ENCODE results near the gene NCR2. TPM values are rescaled to one million over a fixed set of nuclear protein-coding genes. Genes with fewer than 3 reads are reported as not detected.
A peak's percentile ranks its signal among the peaks of the same experiment; 100 is the strongest.

Gene NCR2
- total and polyA plus RNA-seq, 4 donors: not detected

DNA sequence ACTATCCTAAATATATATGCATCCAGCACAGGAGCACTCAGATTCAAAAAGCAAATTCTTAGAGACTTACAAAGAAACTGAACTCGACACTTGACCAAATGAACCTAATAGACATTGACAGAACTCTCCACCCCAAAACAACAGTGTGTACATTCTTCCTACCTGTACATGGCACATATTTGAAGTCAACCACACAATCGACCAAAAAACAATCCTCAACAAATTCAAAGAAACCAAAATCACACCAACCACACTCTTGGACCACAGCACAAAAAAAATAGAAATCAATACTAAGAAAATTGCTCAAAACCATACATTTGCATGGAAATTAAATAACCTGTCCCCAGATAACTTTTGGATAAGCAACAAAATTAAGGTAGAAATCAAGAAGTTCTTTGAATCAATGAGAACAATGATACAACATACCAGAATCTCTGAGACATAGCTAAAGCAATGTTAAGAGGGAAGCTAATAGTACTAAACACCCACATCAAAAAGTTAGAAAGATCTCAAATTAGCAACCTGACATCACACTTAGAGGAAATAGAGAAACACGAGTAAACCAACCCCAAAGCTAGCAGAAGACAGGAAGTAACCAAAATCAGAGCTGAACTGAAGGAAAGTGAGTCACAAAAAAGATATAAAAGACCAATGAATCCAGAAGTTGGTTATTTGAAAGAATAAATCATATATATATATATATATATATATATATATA lies 36.5 kb upstream of the NCR2 start:
- peaks cover 2% of the 10 kb centered on the region for H3K9me3 ChIP-seq (ENCODE audit: control insufficient read depth, insufficient read depth, low read length)
- H3K27me3 ChIP-seq (ENCODE audit: control insufficient read depth, insufficient read depth, low read length): no peaks in the 10 kb centered on the region
- no peak for DNase-seq (ENCODE audit: low read depth in 4 of 6, low spot score in 6 of 6)
- WGBS (ENCODE audit: insufficient coverage): 66% methylated on average over 2 of the region's 3 CpGs
- H3K4me3 ChIP-seq (ENCODE audit: low read depth, low read length): no peak overlapping the region
- no peaks in the 10 kb centered on the region for H3K36me3 ChIP-seq (ENCODE audit: control insufficient read depth, insufficient read depth, low read length)
- H3K4me1 ChIP-seq (ENCODE audit: control insufficient read depth, insufficient read depth, low read length): peaks cover 11% of the 10 kb centered on the region
- H3K27ac ChIP-seq (ENCODE audit: low read depth, low read length): no peak overlapping the region

DNA sequence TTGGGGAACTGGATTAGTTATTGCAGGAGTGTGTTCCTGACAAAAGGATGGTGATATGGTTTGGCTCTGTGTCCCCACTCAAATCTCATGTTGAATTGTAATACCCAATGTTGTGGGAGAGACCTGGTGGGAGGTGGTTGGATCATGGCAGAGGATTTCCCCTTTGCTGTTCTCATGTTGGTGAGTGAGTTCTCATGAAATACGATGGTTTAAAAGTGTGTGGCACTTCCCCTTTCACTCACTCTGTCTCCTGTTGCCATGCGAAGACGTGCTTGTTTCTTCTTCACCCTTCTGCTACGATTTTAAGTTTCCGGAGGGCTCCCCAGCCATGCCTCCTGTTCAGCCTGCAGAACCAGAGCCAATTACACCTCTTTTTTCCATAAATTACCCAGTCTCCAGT lies 32.8 kb upstream of the NCR2 start:
- no peaks in the 10 kb centered on the region for H3K27me3 ChIP-seq (ENCODE audit: control insufficient read depth, insufficient read depth, low read length)
- no peaks in the 10 kb centered on the region for H3K36me3 ChIP-seq (ENCODE audit: control insufficient read depth, insufficient read depth, low read length)
- no peak for DNase-seq (ENCODE audit: low read depth in 4 of 6, low spot score in 6 of 6)
- peaks cover 2% of the 10 kb centered on the region for H3K9me3 ChIP-seq (ENCODE audit: control insufficient read depth, insufficient read depth, low read length)
- no peaks in the 10 kb centered on the region for H3K4me1 ChIP-seq (ENCODE audit: control insufficient read depth, insufficient read depth, low read length)
- WGBS (ENCODE audit: insufficient coverage): 77% methylated on average over 4 of the region's 5 CpGs
- H3K4me3 ChIP-seq (ENCODE audit: low read depth, low read length): no peak overlapping the region
- no peak overlapping the region for H3K27ac ChIP-seq (ENCODE audit: low read depth, low read length)

DNA sequence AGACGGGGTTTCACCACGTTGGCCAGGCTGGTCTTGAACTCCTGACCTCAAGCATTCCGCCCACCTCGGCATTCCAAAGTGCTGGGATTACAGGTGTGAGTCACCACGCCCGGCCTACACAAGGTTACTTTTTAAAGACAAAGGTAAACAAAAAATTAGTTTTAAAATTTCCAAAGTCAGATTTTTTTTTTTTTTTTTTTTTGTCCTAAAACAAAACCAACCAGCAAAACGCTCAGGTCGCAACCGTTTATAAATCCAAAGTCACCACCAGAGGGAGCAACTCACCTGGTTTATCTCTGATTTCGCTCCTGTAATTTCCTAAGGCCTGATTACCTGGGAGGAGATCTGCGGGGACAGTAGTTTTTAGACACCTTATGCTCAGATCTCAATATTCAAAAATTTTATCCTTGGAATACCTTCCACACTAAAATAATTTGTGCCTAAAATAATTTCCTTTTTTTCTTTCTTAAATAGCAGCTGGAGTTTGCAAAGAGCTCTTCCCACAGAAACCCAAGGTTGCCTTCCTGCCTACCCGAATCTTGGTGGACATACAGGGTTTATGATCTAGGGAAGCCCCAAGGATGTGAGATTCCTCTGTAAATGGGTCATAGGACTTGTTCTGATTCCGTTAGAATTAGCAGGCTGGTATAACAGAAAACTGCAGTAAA lies 29.1 kb upstream of the NCR2 start:
- Histone ChIP-seq H3K9me3 (ENCODE audit: control insufficient read depth, insufficient read depth, low read length) (no peaks in the 10 kb centered on the region), H3K36me3 (ENCODE audit: control insufficient read depth, insufficient read depth, low read length) (no peaks in the 10 kb centered on the region), H3K27me3 (ENCODE audit: control insufficient read depth, insufficient read depth, low read length) (no peaks in the 10 kb centered on the region), H3K4me3 (ENCODE audit: low read depth, low read length) (no peak overlapping the region), H3K4me1 (ENCODE audit: control insufficient read depth, insufficient read depth, low read length) (no peaks in the 10 kb centered on the region), H3K27ac (ENCODE audit: low read depth, low read length) (no peak overlapping the region)
- peak in 3 of 6 donors; percentile 44 to 89 (median 72) for DNase-seq (ENCODE audit: low read depth in 4 of 6, low spot score in 6 of 6)
- WGBS (ENCODE audit: insufficient coverage): 71% methylated on average over 5 of the region's 13 CpGs

DNA sequence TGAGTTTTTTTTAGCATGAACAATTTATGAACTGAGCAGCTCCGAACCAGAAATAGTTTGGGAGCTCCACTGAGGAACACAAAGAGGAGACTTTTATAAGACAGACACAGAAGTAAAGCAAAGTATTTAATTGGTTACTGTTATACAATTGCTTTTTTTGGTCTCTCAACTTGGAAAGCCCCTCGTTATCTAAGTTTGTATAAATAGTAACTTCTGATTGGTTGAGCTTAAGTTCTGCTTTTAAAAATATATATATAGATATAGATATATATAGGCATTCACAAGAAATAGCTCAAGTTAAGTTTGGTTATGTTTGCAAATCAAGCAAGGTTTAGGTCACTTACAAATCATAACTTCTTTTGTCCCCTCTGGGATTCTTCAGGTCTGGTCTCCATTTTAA lies 20.2 kb upstream of the NCR2 start:
- H3K27me3 ChIP-seq (ENCODE audit: control insufficient read depth, insufficient read depth, low read length): peaks cover 8% of the 10 kb centered on the region
- H3K4me3 ChIP-seq (ENCODE audit: low read depth, low read length): no peak overlapping the region
- WGBS (ENCODE audit: insufficient coverage): no CpG with 5 or more reads among the region's 2 CpGs
- no peaks in the 10 kb centered on the region for H3K9me3 ChIP-seq (ENCODE audit: control insufficient read depth, insufficient read depth, low read length)
- no peak overlapping the region for H3K27ac ChIP-seq (ENCODE audit: low read depth, low read length)
- H3K4me1 ChIP-seq (ENCODE audit: control insufficient read depth, insufficient read depth, low read length): peaks cover 11% of the 10 kb centered on the region
- no peak for DNase-seq (ENCODE audit: low read depth in 4 of 6, low spot score in 6 of 6)
- H3K36me3 ChIP-seq (ENCODE audit: control insufficient read depth, insufficient read depth, low read length): no peaks in the 10 kb centered on the region

DNA sequence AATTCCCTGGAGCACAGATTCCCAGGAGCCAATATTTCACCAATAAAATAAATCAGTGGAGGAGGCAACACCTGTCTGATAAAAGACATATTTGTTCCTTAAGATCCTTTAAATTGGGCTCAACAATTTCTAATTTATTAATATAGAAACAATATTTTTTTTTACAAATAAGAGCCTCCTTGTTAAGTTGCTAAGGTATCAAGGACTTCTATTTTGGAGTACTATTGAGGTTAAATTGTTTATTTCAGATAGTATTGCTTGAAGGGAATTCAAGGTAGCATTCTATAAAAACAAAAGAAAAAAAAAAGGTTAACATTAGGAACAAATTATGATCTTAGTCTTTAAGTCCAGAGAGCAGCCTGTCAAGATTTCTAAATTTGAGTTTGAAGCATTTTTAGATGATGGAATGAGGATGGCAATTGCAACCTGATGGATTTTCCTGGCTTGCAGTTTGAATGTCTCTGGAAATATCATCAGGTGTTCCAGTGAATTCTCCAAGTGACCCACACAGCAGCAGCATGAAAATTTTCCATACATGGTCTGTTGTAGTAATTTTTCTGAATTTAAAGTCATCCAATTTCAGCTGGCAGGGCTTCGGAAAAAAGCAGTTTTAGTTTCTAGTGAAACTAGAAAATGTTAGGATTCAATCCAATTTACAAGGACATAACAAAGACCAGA lies 19.3 kb upstream of the NCR2 start:
- peaks cover 8% of the 10 kb centered on the region for H3K27me3 ChIP-seq (ENCODE audit: control insufficient read depth, insufficient read depth, low read length)
- no CpG with 5 or more reads among the region's 1 CpG for WGBS (ENCODE audit: insufficient coverage)

DNA sequence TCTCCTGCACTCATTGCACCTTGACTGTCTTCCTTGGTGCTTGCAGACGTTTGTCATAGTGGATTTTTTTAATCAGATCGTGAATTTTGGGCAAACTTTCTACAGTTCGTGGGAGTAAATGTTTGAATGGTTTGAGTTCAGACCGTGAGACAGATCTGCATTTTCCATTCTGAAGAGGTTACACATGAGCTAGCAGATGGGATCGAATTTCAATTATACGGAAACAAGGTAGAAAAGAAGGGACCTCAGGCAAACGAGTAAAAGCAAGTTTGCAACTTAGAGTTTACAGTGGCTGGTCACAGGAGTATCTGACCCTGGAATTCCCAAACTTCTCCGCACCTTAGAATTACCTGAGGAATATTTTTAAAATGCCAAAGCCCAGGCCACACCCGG lies 17.2 kb upstream of the NCR2 start:
- H3K27ac ChIP-seq (ENCODE audit: low read depth, low read length): no peak overlapping the region
- H3K9me3 ChIP-seq (ENCODE audit: control insufficient read depth, insufficient read depth, low read length): no peaks in the 10 kb centered on the region
- no peaks in the 10 kb centered on the region for H3K36me3 ChIP-seq (ENCODE audit: control insufficient read depth, insufficient read depth, low read length)
- no peak for DNase-seq (ENCODE audit: low read depth in 4 of 6, low spot score in 6 of 6)
- peaks cover 11% of the 10 kb centered on the region for H3K4me1 ChIP-seq (ENCODE audit: control insufficient read depth, insufficient read depth, low read length)
- 31% methylated on average over 6 of the region's 9 CpGs for WGBS (ENCODE audit: insufficient coverage)
- peaks cover 8% of the 10 kb centered on the region for H3K27me3 ChIP-seq (ENCODE audit: control insufficient read depth, insufficient read depth, low read length)
- peak overlapping the region; percentile 17 for H3K4me3 ChIP-seq (ENCODE audit: low read depth, low read length)

More for the DNA sequence above, 19.3 kb upstream of the NCR2 start:
- H3K4me3 ChIP-seq (ENCODE audit: low read depth, low read length): no peak overlapping the region
- no peak overlapping the region for H3K27ac ChIP-seq (ENCODE audit: low read depth, low read length)
- H3K4me1 ChIP-seq (ENCODE audit: control insufficient read depth, insufficient read depth, low read length): peaks cover 11% of the 10 kb centered on the region
- H3K9me3 ChIP-seq (ENCODE audit: control insufficient read depth, insufficient read depth, low read length): no peaks in the 10 kb centered on the region
- DNase-seq (ENCODE audit: low read depth in 4 of 6, low spot score in 6 of 6): no peak
- H3K36me3 ChIP-seq (ENCODE audit: control insufficient read depth, insufficient read depth, low read length): no peaks in the 10 kb centered on the region

DNA sequence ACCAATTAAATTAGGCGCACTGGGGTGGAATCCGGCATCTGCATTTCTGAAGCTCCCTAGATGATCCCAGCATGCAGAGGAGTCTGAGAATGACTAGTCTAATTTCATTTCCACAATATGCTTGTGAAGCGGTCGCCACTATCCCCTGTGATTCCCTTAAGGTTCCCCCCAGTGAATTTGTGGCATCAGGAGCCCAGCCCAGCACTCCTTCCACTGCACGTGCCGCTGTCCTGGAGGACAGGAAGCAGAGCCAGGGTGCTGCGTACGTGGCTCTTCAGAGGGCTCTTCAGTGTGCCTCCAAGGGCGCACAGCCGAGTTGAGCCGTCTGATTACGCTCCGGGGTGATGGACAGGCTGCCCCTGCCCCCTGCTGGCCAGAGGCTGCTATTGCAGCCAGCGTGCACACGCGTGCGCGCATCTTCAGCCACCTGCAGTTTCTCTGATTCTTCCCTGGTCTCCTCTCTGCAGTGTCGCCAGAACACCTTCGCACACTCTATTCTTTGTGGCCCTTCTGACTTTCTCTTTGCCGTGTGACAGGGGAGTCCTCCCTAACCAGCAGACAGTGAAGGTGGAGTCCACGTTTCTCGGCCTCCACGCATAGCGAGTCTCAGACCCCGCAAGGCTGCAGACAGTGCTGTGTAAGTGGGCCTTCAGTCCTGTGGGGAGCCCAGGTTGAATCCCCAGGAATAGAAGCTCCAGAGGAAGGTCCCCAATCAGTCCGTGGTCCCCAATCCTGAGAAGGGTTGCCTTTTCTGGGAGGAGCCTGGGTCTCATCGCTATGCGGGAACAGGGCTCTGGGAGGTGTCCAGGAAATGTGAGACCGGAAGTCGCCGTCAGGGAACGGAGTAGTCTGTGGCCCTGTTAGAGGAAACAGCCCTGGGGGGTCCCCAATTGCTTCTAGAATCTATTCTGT lies 16.5 kb upstream of the NCR2 start:
- H3K4me3 ChIP-seq (ENCODE audit: low read depth, low read length): peak overlapping the region; percentile 17
- DNase-seq (ENCODE audit: low read depth in 4 of 6, low spot score in 6 of 6): peak in 5 of 6 donors; percentile 56 to 93 (median 68)
- WGBS (ENCODE audit: insufficient coverage): 18% methylated on average over 32 of the region's 33 CpGs
- H3K27ac ChIP-seq (ENCODE audit: low read depth, low read length): no peak overlapping the region
- H3K36me3 ChIP-seq (ENCODE audit: control insufficient read depth, insufficient read depth, low read length): no peaks in the 10 kb centered on the region
- no peaks in the 10 kb centered on the region for H3K9me3 ChIP-seq (ENCODE audit: control insufficient read depth, insufficient read depth, low read length)
- peaks cover 8% of the 10 kb centered on the region for H3K27me3 ChIP-seq (ENCODE audit: control insufficient read depth, insufficient read depth, low read length)
- peaks cover 11% of the 10 kb centered on the region for H3K4me1 ChIP-seq (ENCODE audit: control insufficient read depth, insufficient read depth, low read length)

DNA sequence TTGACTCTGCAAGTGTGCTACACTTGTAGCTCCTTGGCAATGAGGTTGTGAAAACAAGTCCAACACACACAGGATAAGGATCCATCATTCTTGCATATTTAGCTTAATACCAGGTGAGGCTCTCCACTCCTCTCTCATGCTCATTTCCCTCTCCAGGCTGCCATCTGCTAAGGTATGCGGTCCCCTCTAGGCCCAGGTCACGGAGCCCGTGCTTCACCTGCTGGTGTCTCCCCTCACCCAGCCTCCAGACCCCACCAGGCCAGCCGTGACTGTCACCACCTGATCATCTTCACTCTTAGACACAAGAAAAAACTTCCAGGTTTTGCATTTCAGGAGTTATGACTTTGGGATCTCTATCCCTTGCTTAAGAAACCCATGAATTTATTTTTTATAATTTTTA lies 14.2 kb upstream of the NCR2 start:
- peaks cover 8% of the 10 kb centered on the region for H3K27me3 ChIP-seq (ENCODE audit: control insufficient read depth, insufficient read depth, low read length)
- H3K4me3 ChIP-seq (ENCODE audit: low read depth, low read length): no peak overlapping the region
- H3K36me3 ChIP-seq (ENCODE audit: control insufficient read depth, insufficient read depth, low read length): no peaks in the 10 kb centered on the region
- H3K4me1 ChIP-seq (ENCODE audit: control insufficient read depth, insufficient read depth, low read length): peaks cover 11% of the 10 kb centered on the region
- DNase-seq (ENCODE audit: low read depth in 4 of 6, low spot score in 6 of 6): no peak
- 86% methylated on average over 4 of the region's 4 CpGs for WGBS (ENCODE audit: insufficient coverage)
- no peaks in the 10 kb centered on the region for H3K9me3 ChIP-seq (ENCODE audit: control insufficient read depth, insufficient read depth, low read length)
- H3K27ac ChIP-seq (ENCODE audit: low read depth, low read length): no peak overlapping the region

DNA sequence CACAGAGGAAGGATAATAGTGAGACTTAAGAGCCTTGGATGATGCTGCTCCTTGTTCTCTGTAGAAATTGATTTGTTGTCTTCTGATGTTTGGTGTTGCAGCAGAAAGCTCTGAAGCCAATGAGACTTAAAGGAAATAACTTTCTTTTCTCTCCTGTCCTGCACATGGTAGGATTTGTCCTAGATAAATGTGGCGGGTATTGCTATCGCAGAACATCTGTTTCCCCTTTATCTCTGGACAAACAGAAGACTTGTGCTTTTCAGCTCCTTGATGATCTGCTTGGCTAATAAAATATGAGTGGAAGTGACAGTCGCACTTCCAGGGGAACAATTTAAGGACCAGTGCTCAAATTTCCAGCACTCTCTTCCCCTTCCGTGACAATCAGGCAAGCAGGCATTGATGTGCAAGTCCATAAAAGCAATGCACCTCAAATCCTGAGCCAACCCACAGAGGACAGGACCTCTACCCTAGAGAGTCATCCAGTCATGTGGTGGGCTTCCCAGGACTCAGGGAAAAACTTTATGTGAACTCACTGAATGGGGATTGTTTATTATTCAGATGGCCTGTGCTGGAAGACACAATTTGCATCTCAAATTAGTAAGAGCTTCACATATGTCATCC lies 9.9 kb upstream of the NCR2 start:
- Histone ChIP-seq H3K4me1 (ENCODE audit: control insufficient read depth, insufficient read depth, low read length) (no peaks in the 10 kb centered on the region), H3K9me3 (ENCODE audit: control insufficient read depth, insufficient read depth, low read length) (no peaks in the 10 kb centered on the region), H3K4me3 (ENCODE audit: low read depth, low read length) (no peak overlapping the region), H3K27me3 (ENCODE audit: control insufficient read depth, insufficient read depth, low read length) (no peaks in the 10 kb centered on the region), H3K27ac (ENCODE audit: low read depth, low read length) (no peak overlapping the region), H3K36me3 (ENCODE audit: control insufficient read depth, insufficient read depth, low read length) (no peaks in the 10 kb centered on the region)
- WGBS (ENCODE audit: insufficient coverage): 60% methylated on average over 1 of the region's 4 CpGs
- peak in 1 of 6 donors; percentile 11 for DNase-seq (ENCODE audit: low read depth in 4 of 6, low spot score in 6 of 6)

All from spinal cord (tissue), 10 donors.